ENCODE measurements around the gene RSBN1L.

- TF ChIP-seq CTCF (IDR thresholded peaks at IDR 0.05) (no peak), YY1 (IDR thresholded peaks at IDR 0.05; ENCODE audit: low read depth) (no peak), RCOR1 (IDR thresholded peaks at IDR 0.05; ENCODE audit: low read length) (no peak), TEAD4 (IDR thresholded peaks at IDR 0.05; ENCODE audit: borderline replicate concordance, insufficient read depth) (no peak), RAD21 (IDR thresholded peaks at IDR 0.05; ENCODE audit: low read length) (no peak), USF2 (IDR thresholded peaks at IDR 0.05; ENCODE audit: borderline replicate concordance, low read depth, low read length) (no peak), MXI1 (IDR thresholded peaks at IDR 0.05; ENCODE audit: low read depth, low read length) (no peak)
These were observed 87.3 kb downstream of the RSBN1L start for GRCh38 chr7:77783545-77783944.
